Measurements from ENCODE around the gene PANX3. TPM values are rescaled to one million over a fixed set of nuclear protein-coding genes. Genes with fewer than 3 reads are reported as not detected.

PANX3 gene
- total RNA-seq, 1 donor from 2014 or later: not detected

GRCh38 chr11:124642628-124643027 lies 31.4 kb downstream of the PANX3 start:
- TF ChIP-seq CTCF (conservative IDR thresholded peaks at IDR 0.05; ENCODE audit: low read depth, low read length): no peak
- DNase-seq (ENCODE audit: low read depth): no peak
- no peak overlapping the region for H3K4me3 ChIP-seq (ENCODE audit: low read depth, low read length)

GRCh38 chr11:124643042-124643604 lies 31.9 kb downstream of the PANX3 start:
- no peak overlapping the region for H3K4me3 ChIP-seq (ENCODE audit: low read depth, low read length)
- no peak for TF ChIP-seq CTCF (conservative IDR thresholded peaks at IDR 0.05; ENCODE audit: low read depth, low read length)
- no peak for DNase-seq (ENCODE audit: low read depth)

- no peak for DNase-seq (ENCODE audit: low read depth)
- TF ChIP-seq CTCF (conservative IDR thresholded peaks at IDR 0.05; ENCODE audit: low read depth, low read length): no peak
- no peak overlapping the region for H3K4me3 ChIP-seq (ENCODE audit: low read depth, low read length)
Observed at GRCh38 chr11:124643605-124644425, 32.6 kb downstream of the PANX3 start.

- DNase-seq (ENCODE audit: low read depth): peak; percentile 33
- peak overlapping the region; percentile 20 for H3K4me3 ChIP-seq (ENCODE audit: low read depth, low read length)
Observed at GRCh38 chr11:124644426-124645280, 33.4 kb downstream of the PANX3 start.

GRCh38 chr11:124646148-124646547 lies 34.9 kb downstream of the PANX3 start:
- H3K4me3 ChIP-seq (ENCODE audit: low read depth, low read length): no peak overlapping the region
- TF ChIP-seq CTCF (conservative IDR thresholded peaks at IDR 0.05; ENCODE audit: low read depth, low read length): no peak
- no peak for DNase-seq (ENCODE audit: low read depth)

More at GRCh38 chr11:124644426-124645280, 33.4 kb downstream of the PANX3 start:
- TF ChIP-seq CTCF (conservative IDR thresholded peaks at IDR 0.05; ENCODE audit: low read depth, low read length): peak; percentile 80

- DNase-seq (ENCODE audit: low read depth): no peak
- H3K4me3 ChIP-seq (ENCODE audit: low read depth, low read length): no peak overlapping the region
- no peak for TF ChIP-seq CTCF (conservative IDR thresholded peaks at IDR 0.05; ENCODE audit: low read depth, low read length)
Observed at GRCh38 chr11:124648610-124649009, 37.4 kb downstream of the PANX3 start.

Measured in epithelial cell of proximal tubule (primary cell).